NCI-H1694 treated with DMSO at 0.1 percent for 48 hours (cell line): ENCODE results near the gene LDLRAP1.

Experiments
- DNase-seq: peaks from one replicate; lab custom pipeline; 2025; lab: John Stamatoyannopoulos, UW

LDLRAP1 gene

GRCh38 chr1:25524568-25525360 is 18.6 kb upstream of the LDLRAP1 start:
- no peak for DNase-seq

DNA sequence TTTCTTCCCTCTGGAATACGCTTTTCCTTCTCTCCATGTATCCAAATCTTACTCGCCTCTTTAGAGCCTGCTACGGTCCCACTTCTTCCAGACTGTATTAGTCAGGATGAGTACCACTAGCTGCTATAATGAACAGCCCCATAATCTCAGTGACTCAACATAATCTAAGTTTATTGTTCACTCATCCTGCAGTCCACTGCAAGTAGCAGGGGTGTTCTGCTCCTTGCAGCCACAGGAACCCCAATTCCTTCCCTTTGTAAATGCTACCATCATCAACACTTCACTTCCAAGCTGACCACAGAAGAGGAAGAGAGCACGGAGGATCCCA is 18.1 kb upstream of the LDLRAP1 start:
- DNase-seq: no peak

DNA sequence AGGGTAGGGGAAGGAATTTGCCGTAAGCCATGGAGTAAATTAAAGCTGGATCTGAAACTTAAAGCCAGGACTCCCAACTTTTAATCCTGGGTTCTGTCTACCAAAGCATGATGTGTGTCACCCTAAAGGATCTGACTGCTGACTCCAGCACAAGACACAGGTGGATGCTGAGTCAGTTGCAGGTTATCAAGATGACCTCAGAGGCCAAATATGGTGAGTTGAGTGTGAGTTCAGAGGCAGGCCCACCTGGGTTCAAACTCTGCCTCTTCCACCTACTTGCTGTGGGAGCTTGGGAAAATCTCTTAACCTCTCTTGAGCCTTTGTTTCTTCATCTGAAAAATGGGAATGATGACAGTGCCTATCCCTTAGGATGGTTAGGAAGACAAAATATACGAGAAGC is 16.7 kb upstream of the LDLRAP1 start:
- no peak for DNase-seq

GRCh38 chr1:25527226-25527846 is 16.1 kb upstream of the LDLRAP1 start:
- DNase-seq: peak; percentile 28

- no peak for DNase-seq
Measured at GRCh38 chr1:25527946-25528595, 15.3 kb upstream of the LDLRAP1 start.

- no peak for DNase-seq
Measured at GRCh38 chr1:25528881-25529517, 14.4 kb upstream of the LDLRAP1 start.

GRCh38 chr1:25529518-25530185 is 13.8 kb upstream of the LDLRAP1 start:
- no peak for DNase-seq

GRCh38 chr1:25530186-25531081 is 13.0 kb upstream of the LDLRAP1 start:
- no peak for DNase-seq

DNA sequence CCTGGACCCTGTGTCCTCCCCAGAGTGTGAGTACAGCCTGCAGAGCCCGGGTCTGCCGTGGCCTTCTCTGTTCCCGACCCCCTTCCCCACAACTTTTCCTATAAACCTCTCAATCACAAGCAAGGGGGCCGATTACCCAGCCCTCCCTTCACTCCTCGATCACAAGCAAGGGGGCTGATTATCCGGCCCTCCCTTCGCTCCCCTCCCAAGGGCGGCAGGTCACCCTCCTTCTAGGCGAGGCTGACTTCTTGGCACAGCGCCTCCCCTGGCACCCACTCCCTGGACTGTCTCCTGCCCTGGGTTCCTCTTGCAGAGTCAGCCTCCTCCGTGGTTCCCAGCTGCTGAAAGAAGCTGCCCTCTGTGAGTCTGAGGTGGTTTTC is 12.3 kb upstream of the LDLRAP1 start:
- DNase-seq: no peak

DNA sequence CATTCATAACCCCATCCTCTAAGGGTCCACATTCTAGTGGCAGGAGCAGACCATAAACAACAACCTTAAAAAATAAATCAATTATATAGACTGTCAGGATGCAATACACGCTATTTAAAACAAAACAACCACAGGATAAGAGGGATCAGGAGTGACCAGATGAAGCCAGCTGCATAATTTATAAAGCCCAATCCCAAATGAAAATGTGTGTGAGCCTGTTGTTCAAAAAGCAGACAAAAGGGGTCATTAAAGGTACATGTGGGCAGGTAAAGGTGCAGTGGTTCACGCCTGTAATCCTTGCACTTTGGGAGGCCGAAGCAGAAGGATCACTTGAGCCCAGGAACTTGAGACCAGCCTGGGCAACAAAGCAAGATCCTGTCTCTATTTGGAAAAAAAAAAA is 10.4 kb upstream of the LDLRAP1 start:
- DNase-seq: no peak

DNA sequence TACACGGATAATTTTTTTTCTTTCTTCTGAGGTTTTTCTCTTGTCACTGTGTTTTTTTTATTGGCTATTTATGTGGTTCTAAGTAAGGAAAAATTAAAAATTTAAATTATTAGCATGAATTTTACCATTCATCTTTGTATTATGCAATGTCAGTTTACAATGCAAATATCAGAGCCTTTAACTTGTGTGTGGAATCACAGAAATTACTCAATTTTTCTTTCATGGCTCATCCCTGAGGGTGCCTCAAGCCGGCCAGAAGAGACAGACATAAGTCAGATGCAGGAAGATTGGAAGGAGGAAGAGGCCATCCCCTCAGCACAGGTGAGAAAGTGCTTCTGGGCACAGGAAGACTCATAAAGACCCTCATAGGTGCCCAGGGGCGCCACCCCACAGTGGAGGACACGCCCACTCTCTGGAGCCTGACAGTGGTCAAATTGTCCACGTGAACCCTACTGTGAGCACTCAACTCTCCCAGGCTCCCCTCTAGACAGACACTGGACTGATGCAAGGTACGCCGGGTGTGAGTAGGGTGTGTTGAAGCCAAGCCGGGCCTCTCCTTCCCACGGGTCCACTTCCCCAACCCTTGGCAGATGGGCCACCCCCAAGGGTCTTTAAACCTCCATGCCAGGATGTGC is 9.5 kb upstream of the LDLRAP1 start:
- no peak for DNase-seq

DNA sequence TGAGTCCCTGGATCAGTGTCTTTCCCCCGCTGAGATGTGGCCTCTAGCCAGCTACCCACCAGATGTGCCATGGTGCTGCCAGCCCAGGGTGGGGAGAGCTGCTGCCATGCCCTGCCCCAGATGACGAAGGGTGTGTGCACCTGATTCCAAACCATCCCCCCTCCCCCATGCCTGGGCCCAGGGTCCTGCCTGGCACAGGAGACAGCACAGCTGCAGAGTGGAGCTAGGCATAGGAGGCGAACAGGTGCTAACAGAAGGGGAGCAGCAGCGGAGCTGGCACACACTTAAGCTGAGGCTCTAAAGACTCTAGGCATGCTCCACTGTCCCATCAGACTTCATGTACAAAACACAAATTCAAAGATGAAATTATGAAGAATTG is 9.0 kb upstream of the LDLRAP1 start:
- peak; percentile 81 for DNase-seq

- DNase-seq: no peak
Measured at GRCh38 chr1:25536124-25536523, 7.3 kb upstream of the LDLRAP1 start.

DNA sequence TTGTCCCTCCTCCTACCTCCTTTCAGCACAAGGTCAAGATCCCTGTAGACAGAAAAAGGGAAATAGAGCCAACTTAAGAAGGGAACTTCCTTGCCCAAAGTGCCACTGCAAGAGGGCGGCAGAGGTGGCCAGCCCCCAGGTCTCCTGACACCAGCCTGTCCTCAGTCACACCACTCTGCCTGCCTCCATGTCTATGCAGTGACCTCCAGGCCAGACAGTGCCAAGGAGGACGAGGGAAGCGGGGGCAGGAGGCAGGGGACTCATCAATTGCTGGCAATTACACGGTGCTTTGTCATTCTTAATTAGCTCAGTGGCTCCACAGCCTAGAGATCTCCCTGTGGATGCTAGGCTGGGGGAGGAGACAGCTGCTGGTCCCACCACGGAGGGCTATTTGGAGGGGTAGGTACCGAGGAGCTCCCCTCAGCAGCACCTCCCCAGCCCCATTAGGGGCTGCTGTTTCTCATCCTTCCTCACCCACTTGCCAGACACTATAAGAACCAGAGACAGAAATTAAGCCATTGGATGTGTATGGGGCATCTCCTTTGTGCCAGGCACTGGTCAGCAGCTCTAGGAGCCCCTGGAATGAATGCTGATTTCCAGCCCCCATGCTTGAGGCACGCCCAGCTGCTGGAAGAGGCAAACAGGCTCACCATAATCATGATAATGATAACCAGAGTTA is 6.1 kb upstream of the LDLRAP1 start:
- DNase-seq: no peak

DNA sequence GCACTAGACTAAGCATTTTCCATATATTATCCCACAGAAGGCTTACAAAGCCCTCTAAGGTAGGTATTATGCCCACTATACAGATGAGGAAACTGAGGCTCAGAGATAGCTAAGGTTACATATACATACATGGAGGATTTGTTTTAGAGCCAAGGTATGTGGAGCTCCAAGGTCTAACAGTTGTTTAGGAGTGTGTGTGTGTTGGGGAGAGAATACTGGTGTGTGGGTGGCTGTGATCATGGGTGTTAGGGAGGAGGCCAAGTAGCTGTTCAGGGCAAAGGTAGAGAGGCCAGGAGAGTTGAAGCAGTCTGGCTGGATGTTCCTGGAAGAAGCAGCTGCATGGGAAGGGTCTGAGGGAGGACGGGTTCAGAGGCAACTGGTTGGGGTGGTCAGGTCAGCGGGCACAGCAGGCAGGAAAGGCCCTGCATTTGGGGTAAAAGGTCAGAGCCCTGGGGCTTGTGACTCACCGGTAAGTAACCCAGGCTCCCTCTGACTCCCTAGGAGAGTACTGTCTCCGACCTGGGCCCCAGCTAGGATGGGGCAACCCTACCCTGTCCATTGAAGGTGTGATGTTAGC is 5.1 kb upstream of the LDLRAP1 start:
- no peak for DNase-seq

DNA sequence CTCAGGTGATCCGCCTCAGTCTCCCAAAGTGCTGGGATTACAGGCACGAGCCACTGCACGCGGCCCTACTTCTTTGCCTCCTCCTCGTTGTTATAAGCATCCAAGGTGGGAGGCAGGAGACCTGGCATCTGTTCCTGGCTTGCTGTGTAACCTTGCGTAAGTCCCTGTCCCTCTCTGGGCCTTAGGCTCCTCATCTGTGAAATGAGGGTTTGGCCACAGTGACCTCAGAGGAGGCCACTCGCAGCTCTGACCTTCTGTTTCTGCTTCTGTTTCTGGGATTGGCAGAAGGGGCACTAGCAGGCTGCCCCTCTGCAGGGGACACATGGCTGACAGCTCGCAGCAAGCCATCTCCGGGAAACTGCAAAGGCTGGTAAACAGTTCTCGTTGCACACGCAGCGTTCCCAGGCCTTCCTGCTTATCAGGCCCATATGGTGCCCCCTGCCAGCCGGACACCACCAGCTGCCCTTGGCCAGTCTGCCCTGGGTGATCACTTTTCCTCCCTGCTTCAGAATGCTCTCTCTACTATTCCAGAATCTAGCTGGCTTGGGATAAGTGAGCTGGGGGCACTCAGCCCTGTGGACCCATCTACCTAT is 2.6 kb upstream of the LDLRAP1 start:
- no peak for DNase-seq

DNA sequence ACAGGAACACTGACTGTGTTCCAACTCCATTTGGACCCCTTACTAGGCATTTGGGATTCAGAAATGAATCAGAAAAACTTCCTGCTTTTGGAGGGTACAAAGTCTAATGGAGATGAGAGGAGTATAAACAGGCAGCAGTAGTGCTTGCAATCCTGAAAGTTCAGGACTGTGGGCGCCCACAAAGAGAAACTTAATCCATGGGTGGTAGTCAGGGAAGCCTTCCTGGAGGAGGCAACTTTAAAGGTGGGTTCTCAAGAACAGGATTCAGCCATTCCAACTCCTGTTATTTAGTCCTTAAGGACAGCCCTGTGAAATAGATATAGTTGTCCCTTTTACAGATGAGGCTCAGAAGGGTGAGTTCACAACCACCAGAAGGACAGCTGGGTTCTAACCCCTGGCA is 2.0 kb upstream of the LDLRAP1 start:
- no peak for DNase-seq

DNA sequence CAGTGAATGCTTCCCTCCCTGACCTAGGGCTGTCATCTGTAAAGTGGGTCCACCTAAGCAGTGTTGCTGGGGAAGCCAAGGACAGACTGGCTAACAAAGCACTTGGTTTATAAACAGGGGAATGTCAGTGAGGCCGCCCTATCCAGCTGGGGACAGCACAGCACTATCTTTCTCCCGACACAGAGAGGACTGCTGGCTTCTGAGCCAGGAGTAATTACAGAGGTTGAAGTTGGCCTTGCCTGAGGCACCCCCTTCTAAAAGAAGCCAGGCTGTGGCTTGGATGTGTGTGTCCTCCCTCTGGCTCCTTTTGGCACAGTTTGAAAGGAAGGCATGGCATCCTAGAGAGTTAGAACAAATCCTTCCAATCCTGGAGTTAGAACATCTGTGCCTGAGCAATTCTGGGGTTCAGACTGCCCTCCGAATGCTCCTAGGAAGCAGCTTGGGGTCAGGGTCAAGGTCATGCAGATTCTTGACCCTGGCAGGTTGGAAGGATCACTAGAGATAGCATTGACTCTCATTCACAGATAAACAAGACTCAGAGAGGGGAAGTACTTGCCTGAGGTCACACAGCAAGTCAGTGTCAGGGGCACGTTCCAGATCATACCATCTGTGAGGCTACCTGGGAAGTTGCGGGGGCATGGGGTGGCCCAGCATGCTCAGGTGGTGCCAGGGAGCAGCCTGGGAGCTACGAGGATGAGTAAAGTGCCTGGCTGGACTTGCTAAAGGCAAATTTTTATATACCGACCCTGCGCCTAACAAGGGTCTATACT is 1.3 kb upstream of the LDLRAP1 start:
- DNase-seq: no peak

DNA sequence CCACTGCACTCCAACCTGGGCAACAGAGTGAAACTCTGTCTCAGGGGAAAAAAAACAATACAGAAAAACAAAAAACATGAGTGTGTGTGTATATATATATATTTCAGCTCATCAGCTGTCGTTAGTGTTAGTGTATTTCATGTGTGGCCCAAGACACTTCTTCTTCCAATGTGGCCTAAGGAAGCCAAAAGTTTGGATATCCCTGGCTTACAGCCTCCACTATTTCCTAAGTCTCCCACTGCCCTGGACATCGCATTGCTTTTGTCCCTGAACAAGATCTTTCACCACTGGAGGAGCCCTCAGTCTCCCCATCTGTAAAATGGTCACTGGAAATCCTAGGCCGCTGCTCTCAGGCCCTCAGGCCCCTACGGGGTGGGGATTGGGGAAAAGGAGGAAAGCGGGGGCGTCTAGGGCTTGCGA is 391 bp upstream of the LDLRAP1 start:
- DNase-seq: no peak
